ENCODE results near the gene TBC1D21. TPM values are rescaled to one million over a fixed set of nuclear protein-coding genes. Genes with fewer than 3 reads are reported as not detected.

TBC1D21 gene
- polyA plus RNA-seq, 1 donor from 2014 or later: not detected

DNA sequence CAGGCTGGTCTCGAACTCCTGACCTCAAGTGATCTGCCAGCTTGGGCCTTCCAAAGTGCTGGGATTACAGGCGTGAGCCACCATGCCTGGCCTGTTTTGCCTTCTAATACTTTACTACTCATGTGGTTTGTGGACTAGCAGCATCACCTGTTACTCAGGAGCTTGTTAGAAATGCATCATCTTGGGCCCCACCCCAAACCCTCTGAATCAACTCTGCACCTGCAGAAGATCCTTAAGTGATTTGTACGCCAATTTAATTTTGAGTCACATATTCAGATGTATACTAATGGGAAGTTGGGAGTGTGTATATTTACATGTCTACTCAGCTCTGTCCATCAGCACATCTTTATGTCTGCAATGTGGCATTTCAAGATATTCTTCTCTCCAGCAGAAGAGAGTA lies 6.1 kb downstream of the TBC1D21 start:
- Histone ChIP-seq H3K4me2 (ENCODE audit: low read length) (no peak overlapping the region), H3F3A (ENCODE audit: insufficient read depth, low read length, poor library complexity, severe bottlenecking) (no peaks in the 10 kb centered on the region), H3K4me3 (ENCODE audit: low read length) (no peak overlapping the region), H3K9ac (ENCODE audit: low read length) (no peak overlapping the region), H2AFZ (ENCODE audit: low read depth, low read length) (no peak overlapping the region), H3K36me3 (ENCODE audit: insufficient read depth, low read length) (no peaks in the 10 kb centered on the region), H3K9me2 (ENCODE audit: insufficient read depth, low read length) (no peaks in the 10 kb centered on the region), H4K20me1 (ENCODE audit: insufficient read depth) (no peaks in the 10 kb centered on the region), H3K27ac (ENCODE audit: low read length) (no peak overlapping the region), H3K79me2 (replicated peaks; ENCODE audit: insufficient read depth, low read length) (no peaks in the 10 kb centered on the region), H3K27me3 (ENCODE audit: insufficient read depth, low read depth, low read length) (no peaks in the 10 kb centered on the region), H3K9me3 (ENCODE audit: low read length) (no peaks in the 10 kb centered on the region)
- TF ChIP-seq, protein P1, sequence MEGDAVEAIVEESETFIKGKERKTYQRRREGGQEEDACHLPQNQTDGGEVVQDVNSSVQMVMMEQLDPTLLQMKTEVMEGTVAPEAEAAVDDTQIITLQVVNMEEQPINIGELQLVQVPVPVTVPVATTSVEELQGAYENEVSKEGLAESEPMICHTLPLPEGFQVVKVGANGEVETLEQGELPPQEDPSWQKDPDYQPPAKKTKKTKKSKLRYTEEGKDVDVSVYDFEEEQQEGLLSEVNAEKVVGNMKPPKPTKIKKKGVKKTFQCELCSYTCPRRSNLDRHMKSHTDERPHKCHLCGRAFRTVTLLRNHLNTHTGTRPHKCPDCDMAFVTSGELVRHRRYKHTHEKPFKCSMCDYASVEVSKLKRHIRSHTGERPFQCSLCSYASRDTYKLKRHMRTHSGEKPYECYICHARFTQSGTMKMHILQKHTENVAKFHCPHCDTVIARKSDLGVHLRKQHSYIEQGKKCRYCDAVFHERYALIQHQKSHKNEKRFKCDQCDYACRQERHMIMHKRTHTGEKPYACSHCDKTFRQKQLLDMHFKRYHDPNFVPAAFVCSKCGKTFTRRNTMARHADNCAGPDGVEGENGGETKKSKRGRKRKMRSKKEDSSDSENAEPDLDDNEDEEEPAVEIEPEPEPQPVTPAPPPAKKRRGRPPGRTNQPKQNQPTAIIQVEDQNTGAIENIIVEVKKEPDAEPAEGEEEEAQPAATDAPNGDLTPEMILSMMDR (IDR thresholded peaks at IDR 0.05; ENCODE audit: poor library complexity, severe bottlenecking): no peak
- TF ChIP-seq POLR2AphosphoS5 (IDR thresholded peaks at IDR 0.05) (no peak), EP300 (conservative IDR thresholded peaks at IDR 0.05; ENCODE audit: poor library complexity, severe bottlenecking) (no peak), EZH2 (IDR thresholded peaks at IDR 0.05; ENCODE audit: borderline replicate concordance, insufficient read depth, low read length, poor library complexity, severe bottlenecking) (no peak), REST (IDR thresholded peaks at IDR 0.05; ENCODE audit: borderline replicate concordance) (no peak), TAF1 (IDR thresholded peaks at IDR 0.05; ENCODE audit: low read depth) (no peak), MXI1 (conservative IDR thresholded peaks at IDR 0.05; ENCODE audit: poor library complexity, severe bottlenecking) (no peak), RAD21 (conservative IDR thresholded peaks at IDR 0.05) (no peak), SMC3 (conservative IDR thresholded peaks at IDR 0.05; ENCODE audit: poor library complexity) (no peak)

- Histone ChIP-seq H3K4me2 (ENCODE audit: low read length) (no peak overlapping the region), H3K4me3 (ENCODE audit: low read length) (no peak overlapping the region), H3K9me2 (ENCODE audit: insufficient read depth, low read length) (no peaks in the 10 kb centered on the region), H3K9me3 (ENCODE audit: low read length) (no peaks in the 10 kb centered on the region), H3K27me3 (ENCODE audit: insufficient read depth, low read depth, low read length) (no peaks in the 10 kb centered on the region), H4K20me1 (ENCODE audit: insufficient read depth) (no peaks in the 10 kb centered on the region), H3K9ac (ENCODE audit: low read length) (no peak overlapping the region), H3K36me3 (ENCODE audit: insufficient read depth, low read length) (no peaks in the 10 kb centered on the region), H2AFZ (ENCODE audit: low read depth, low read length) (no peak overlapping the region), H3K79me2 (replicated peaks; ENCODE audit: insufficient read depth, low read length) (no peaks in the 10 kb centered on the region), H3K27ac (ENCODE audit: low read length) (no peak overlapping the region), H3F3A (ENCODE audit: insufficient read depth, low read length, poor library complexity, severe bottlenecking) (no peaks in the 10 kb centered on the region)
- TF ChIP-seq POLR2AphosphoS5 (IDR thresholded peaks at IDR 0.05): no peak
- no peak for TF ChIP-seq EP300 (conservative IDR thresholded peaks at IDR 0.05; ENCODE audit: poor library complexity, severe bottlenecking)
- TF ChIP-seq REST (IDR thresholded peaks at IDR 0.05; ENCODE audit: borderline replicate concordance): no peak
- no peak for TF ChIP-seq RAD21 (conservative IDR thresholded peaks at IDR 0.05)
- no peak for TF ChIP-seq SMC3 (conservative IDR thresholded peaks at IDR 0.05; ENCODE audit: poor library complexity)
- TF ChIP-seq EZH2 (IDR thresholded peaks at IDR 0.05; ENCODE audit: borderline replicate concordance, insufficient read depth, low read length, poor library complexity, severe bottlenecking): no peak
- TF ChIP-seq, protein P1 (IDR thresholded peaks at IDR 0.05; ENCODE audit: poor library complexity, severe bottlenecking): no peak
- TF ChIP-seq TAF1 (IDR thresholded peaks at IDR 0.05; ENCODE audit: low read depth): no peak
- TF ChIP-seq MXI1 (conservative IDR thresholded peaks at IDR 0.05; ENCODE audit: poor library complexity, severe bottlenecking): no peak
Observed at GRCh38 chr15:73881579-73882320, 8.4 kb downstream of the TBC1D21 start.

All from neural cell (in vitro differentiated cells).